GM21576 (cell line): ENCODE results near the gene GRB14.
"Not testable (repeated sequence)": the region's sequence is repeated elsewhere in the genome, so short reads cannot be mapped to it uniquely, and the experiment has no call there.

Experiments
- ATAC-seq: cut with Tn5 transposase; IDR thresholded peaks from one replicate; pipeline ENCODE4 v1.9.1; 2021; ENCODE audit warnings: mild to moderate bottlenecking, moderate library complexity; ENCODE audit not compliant: unreplicated experiment

The GRB14 gene

GRCh38 chr2:164620873-164621763 is at the start of gene GRB14:
Gene GRB14 (minus strand): TSS chr2:164621482. CDS start chr2:164621309, 173 bp downstream.
- ATAC-seq: no peak

GRCh38 chr2:164669291-164669690 is 48.0 kb upstream of the GRB14 start:
- ATAC-seq: no peak

- no peak for ATAC-seq
Observed at GRCh38 chr2:164667566-164667965, 46.3 kb upstream of the GRB14 start.

- no peak for ATAC-seq
Observed at GRCh38 chr2:164664070-164664469, 42.8 kb upstream of the GRB14 start.

- ATAC-seq: no peak
Observed at GRCh38 chr2:164662868-164663631, 41.8 kb upstream of the GRB14 start.

GRCh38 chr2:164662066-164662465 is 40.8 kb upstream of the GRB14 start:
- ATAC-seq: no peak

GRCh38 chr2:164661349-164661748 is 40.1 kb upstream of the GRB14 start:
- no peak for ATAC-seq

GRCh38 chr2:164657129-164657528 is 35.8 kb upstream of the GRB14 start:
- no peak for ATAC-seq

- ATAC-seq: no peak
Observed at GRCh38 chr2:164655750-164656149, 34.5 kb upstream of the GRB14 start.

GRCh38 chr2:164655336-164655735 is 34.1 kb upstream of the GRB14 start:
- ATAC-seq: no peak

GRCh38 chr2:164651361-164651760 is 30.1 kb upstream of the GRB14 start:
- no peak for ATAC-seq

GRCh38 chr2:164644036-164644700 is 22.9 kb upstream of the GRB14 start:
- no peak for ATAC-seq

- ATAC-seq: no peak
Observed at GRCh38 chr2:164642946-164643555, 21.8 kb upstream of the GRB14 start.

- no peak for ATAC-seq
Observed at GRCh38 chr2:164642268-164642667, 21.0 kb upstream of the GRB14 start.

- ATAC-seq: not testable (repeated sequence)
Observed at GRCh38 chr2:164628319-164628718, 7.0 kb upstream of the GRB14 start.

GRCh38 chr2:164625378-164625971 is 4.2 kb upstream of the GRB14 start:
- ATAC-seq: no peak

GRCh38 chr2:164624316-164624715 is 3.0 kb upstream of the GRB14 start:
- no peak for ATAC-seq

GRCh38 chr2:164622338-164623106 is 1.2 kb upstream of the GRB14 start:
- ATAC-seq: no peak

- ATAC-seq: no peak
Observed at GRCh38 chr2:164621764-164622105, 453 bp upstream of the GRB14 start.

GRCh38 chr2:164620457-164620856 is 825 bp downstream of the GRB14 start:
- ATAC-seq: no peak
